Neutrophil (primary cell): ENCODE measurements around the gene SF3B1.

Experiments
- H3K27ac ChIP-seq: fragments of 200-600 bp; sonication (generic); 2 replicates; pipeline ENCODE4 v1.5.1; 2016; ENCODE audit warnings: mild to moderate bottlenecking, moderate library complexity
- H3K27me3 ChIP-seq: fragments of 200-600 bp; sonication (generic); 2 replicates; pipeline ENCODE4 v1.6.0; 2016; ENCODE audit warnings: mild to moderate bottlenecking
- H3K36me3 ChIP-seq: fragments of 200-600 bp; sonication (generic); 2 replicates; pipeline ENCODE4 v1.5.1; 2017
- H3K4me1 ChIP-seq, 2 experiments: fragments of 200-600 bp in 1 of 2; sonication (generic) in 1 of 2; 1 replicate in 1 of 2; 2 replicates in 1 of 2; pipeline versions ENCODE4 v1.5.1 to v1.6.1; 2013 to 2016; ENCODE audit warnings: low read depth in 1 of 2, low read length in 1 of 2, mild to moderate bottlenecking in 1 of 2, moderate library complexity in 1 of 2; ENCODE audit not compliant: control insufficient read depth in 1 of 2, insufficient read depth in 1 of 2
- H3K4me3 ChIP-seq, 2 experiments: fragments of 200-600 bp in 1 of 2; sonication (generic) in 1 of 2; 1 replicate in 1 of 2; 2 replicates in 1 of 2; pipeline ENCODE4 v1.5.1; 2013 to 2016; ENCODE audit warnings: low read depth in 1 of 2, low read length in 1 of 2, mild to moderate bottlenecking in 1 of 2, moderate library complexity in 1 of 2
- H3K9me3 ChIP-seq: fragments of 200-600 bp; sonication (generic); 2 replicates; pipeline ENCODE4 v1.5.1; 2016
- CTCF ChIP-seq: fragments of 200-600 bp; sonication (generic); IDR thresholded peaks from 2 replicates; pipeline ENCODE4 v1.5.1; 2016; ENCODE audit warnings: antibody characterized with exemption

SF3B1 gene

DNA sequence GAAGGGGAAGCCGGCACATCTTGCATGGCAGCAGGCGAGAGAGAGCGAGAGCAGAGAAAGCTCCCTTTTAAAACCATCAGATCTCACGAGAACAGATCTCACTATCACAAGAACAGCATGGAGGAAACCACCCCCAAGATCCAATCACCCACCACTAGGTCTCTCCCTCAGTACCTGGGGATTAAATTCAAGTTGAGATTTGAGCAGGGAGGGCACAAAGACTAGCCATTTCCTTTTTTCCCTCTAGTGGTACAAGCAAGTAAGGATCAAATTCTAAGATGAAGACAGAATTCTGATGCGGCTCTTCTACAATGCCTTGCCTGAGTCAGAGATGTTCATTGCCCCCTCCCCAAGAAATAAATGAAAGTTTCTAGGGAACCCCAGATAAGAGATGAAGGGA is 78.7 kb downstream of the SF3B1 start:
- no peaks in the 10 kb centered on the region for H3K27me3 ChIP-seq
- no peak overlapping the region for H3K27ac ChIP-seq
- no peak for TF ChIP-seq CTCF
- H3K4me3 ChIP-seq = no peak overlapping the region
- no peaks in the 10 kb centered on the region for H3K36me3 ChIP-seq
- no peaks in the 10 kb centered on the region for H3K9me3 ChIP-seq
- no peaks in the 10 kb centered on the region for H3K4me1 ChIP-seq

DNA sequence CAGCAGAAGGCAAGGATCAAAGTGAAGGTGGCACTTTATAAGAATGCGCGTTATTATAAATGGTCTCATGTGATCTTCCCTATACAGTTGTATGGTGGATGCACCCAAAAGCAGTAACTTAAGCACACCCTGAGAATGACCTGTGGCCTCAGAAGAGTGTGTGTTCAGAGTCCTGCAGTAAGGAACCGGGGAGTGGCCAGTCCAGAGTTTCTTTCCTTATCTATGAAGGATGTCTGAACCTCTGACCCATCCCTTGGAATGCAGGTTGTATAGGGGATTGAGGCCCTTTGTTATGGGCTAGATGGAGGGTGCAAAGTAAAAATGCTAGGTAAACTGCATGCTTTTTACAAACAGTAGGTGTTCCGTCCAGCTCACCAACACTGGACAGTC is 80.7 kb downstream of the SF3B1 start:
- H3K27ac ChIP-seq = no peak overlapping the region
- no peak for TF ChIP-seq CTCF
- no peaks in the 10 kb centered on the region for H3K27me3 ChIP-seq
- H3K36me3 ChIP-seq = no peaks in the 10 kb centered on the region
- H3K4me1 ChIP-seq = no peaks in the 10 kb centered on the region
- no peaks in the 10 kb centered on the region for H3K9me3 ChIP-seq
- H3K4me3 ChIP-seq = no peak overlapping the region

GRCh38 chr2:197353393-197354168 is 81.2 kb downstream of the SF3B1 start:
- Histone ChIP-seq H3K36me3 (no peaks in the 10 kb centered on the region), H3K9me3 (no peaks in the 10 kb centered on the region), H3K4me3 (no peak overlapping the region), H3K27me3 (no peaks in the 10 kb centered on the region), H3K4me1 (no peaks in the 10 kb centered on the region), H3K27ac (no peak overlapping the region)
- no peak for TF ChIP-seq CTCF

- Histone ChIP-seq H3K36me3 (no peaks in the 10 kb centered on the region), H3K4me3 (no peak overlapping the region), H3K27ac (no peak overlapping the region), H3K9me3 (no peaks in the 10 kb centered on the region), H3K4me1 (no peaks in the 10 kb centered on the region), H3K27me3 (no peaks in the 10 kb centered on the region)
- no peak for TF ChIP-seq CTCF
Measured at GRCh38 chr2:197349699-197350098, 85.1 kb downstream of the SF3B1 start.

GRCh38 chr2:197348721-197349360 is 86.0 kb downstream of the SF3B1 start:
- Histone ChIP-seq H3K36me3 (no peaks in the 10 kb centered on the region), H3K27ac (no peak overlapping the region), H3K4me3 (no peak overlapping the region), H3K9me3 (no peaks in the 10 kb centered on the region), H3K4me1 (no peaks in the 10 kb centered on the region), H3K27me3 (no peaks in the 10 kb centered on the region)
- no peak for TF ChIP-seq CTCF
